ENCODE results near the gene SLC27A4.
"Not testable (repeated sequence)": the region's sequence is repeated elsewhere in the genome, so short reads cannot be mapped to it uniquely, and the experiment has no call there.

Gene SLC27A4

GRCh38 chr9:128317629-128318028, 22.7 kb upstream of the SLC27A4 start:
- no peaks in the 10 kb centered on the region for H3K27me3 Mint-ChIP-seq (ENCODE audit: low read depth)
- H3K4me1 Mint-ChIP-seq (ENCODE audit: low read depth): peaks cover 2% of the 10 kb centered on the region
- no peak overlapping the region for H3K27ac Mint-ChIP-seq
- no peak overlapping the region for H3K4me3 Mint-ChIP-seq
- H3K36me3 Mint-ChIP-seq (ENCODE audit: low read depth): peaks cover 1% of the 10 kb centered on the region
- no peaks in the 10 kb centered on the region for H3K9me3 Mint-ChIP-seq

- peaks cover 7% of the 10 kb centered on the region for H3K4me1 Mint-ChIP-seq (ENCODE audit: low read depth)
- H3K9me3 Mint-ChIP-seq: no peaks in the 10 kb centered on the region
- no peaks in the 10 kb centered on the region for H3K27me3 Mint-ChIP-seq (ENCODE audit: low read depth)
- H3K27ac Mint-ChIP-seq: no peak overlapping the region
- H3K36me3 Mint-ChIP-seq (ENCODE audit: low read depth): peaks cover 5% of the 10 kb centered on the region
- peak overlapping the region; percentile 88 for H3K4me3 Mint-ChIP-seq
Measured at GRCh38 chr9:128321343-128321742, 19.0 kb upstream of the SLC27A4 start.

- H3K9me3 Mint-ChIP-seq: no peaks in the 10 kb centered on the region
- peak overlapping the region; percentile 88 for H3K4me3 Mint-ChIP-seq
- peak overlapping the region; percentile 95 for H3K27ac Mint-ChIP-seq
- peaks cover 7% of the 10 kb centered on the region for H3K4me1 Mint-ChIP-seq (ENCODE audit: low read depth)
- peaks cover 5% of the 10 kb centered on the region for H3K36me3 Mint-ChIP-seq (ENCODE audit: low read depth)
- H3K27me3 Mint-ChIP-seq (ENCODE audit: low read depth): no peaks in the 10 kb centered on the region
Measured at GRCh38 chr9:128321879-128322403, 18.4 kb upstream of the SLC27A4 start.

- Mint-ChIP-seq H3K27ac (peak within 1 kb of the TSS; percentile 95), H3K27me3 (ENCODE audit: low read depth) (no peaks in the 10 kb centered on the region), H3K9me3 (no peaks in the 10 kb centered on the region), H3K4me1 (ENCODE audit: low read depth) (peaks cover 7% of the 10 kb centered on the region), H3K36me3 (ENCODE audit: low read depth) (peaks cover 5% of the 10 kb centered on the region), H3K4me3 (peak within 1 kb of the TSS; percentile 88)
Measured at GRCh38 chr9:128322404-128323211, 17.7 kb upstream of the SLC27A4 start, which contains the start of the genes COQ4 and TRUB2. COQ4 (plus strand) TSS chr9:128322839; CDS start chr9:128322859, 20 bp downstream. TRUB2 (minus strand) TSS chr9:128322447; CDS start chr9:128322408, 39 bp downstream.

GRCh38 chr9:128323212-128323730, 17.1 kb upstream of the SLC27A4 start:
- Mint-ChIP-seq H3K36me3 (ENCODE audit: low read depth) (peaks cover 6% of the 10 kb centered on the region), H3K27me3 (ENCODE audit: low read depth) (no peaks in the 10 kb centered on the region), H3K4me3 (peak overlapping the region; percentile 88), H3K4me1 (ENCODE audit: low read depth) (peaks cover 7% of the 10 kb centered on the region), H3K9me3 (no peaks in the 10 kb centered on the region), H3K27ac (peak overlapping the region; percentile 82)

GRCh38 chr9:128323791-128324190, 16.5 kb upstream of the SLC27A4 start:
- peak overlapping the region; percentile 88 for H3K4me3 Mint-ChIP-seq
- no peaks in the 10 kb centered on the region for H3K9me3 Mint-ChIP-seq
- peaks cover 6% of the 10 kb centered on the region for H3K36me3 Mint-ChIP-seq (ENCODE audit: low read depth)
- no peaks in the 10 kb centered on the region for H3K27me3 Mint-ChIP-seq (ENCODE audit: low read depth)
- H3K27ac Mint-ChIP-seq: peak overlapping the region; percentile 82
- H3K4me1 Mint-ChIP-seq (ENCODE audit: low read depth): peaks cover 7% of the 10 kb centered on the region

GRCh38 chr9:128324401-128324800, 15.9 kb upstream of the SLC27A4 start:
- H3K4me1 Mint-ChIP-seq (ENCODE audit: low read depth): peaks cover 7% of the 10 kb centered on the region
- no peaks in the 10 kb centered on the region for H3K9me3 Mint-ChIP-seq

GRCh38 chr9:128325629-128326028, 14.7 kb upstream of the SLC27A4 start:
- Mint-ChIP-seq H3K27ac (no peak overlapping the region), H3K4me1 (ENCODE audit: low read depth) (peaks cover 7% of the 10 kb centered on the region), H3K36me3 (ENCODE audit: low read depth) (peaks cover 6% of the 10 kb centered on the region), H3K4me3 (peak overlapping the region; percentile 1), H3K27me3 (ENCODE audit: low read depth) (no peaks in the 10 kb centered on the region), H3K9me3 (no peaks in the 10 kb centered on the region)

More at GRCh38 chr9:128324401-128324800, 15.9 kb upstream of the SLC27A4 start:
- Mint-ChIP-seq H3K27ac (no peak overlapping the region), H3K36me3 (ENCODE audit: low read depth) (peaks cover 6% of the 10 kb centered on the region), H3K27me3 (ENCODE audit: low read depth) (no peaks in the 10 kb centered on the region), H3K4me3 (peak overlapping the region; percentile 31)

- no peak overlapping the region for H3K27ac Mint-ChIP-seq
- no peak overlapping the region for H3K4me3 Mint-ChIP-seq
- H3K36me3 Mint-ChIP-seq (ENCODE audit: low read depth): no peaks in the 10 kb centered on the region
- no peaks in the 10 kb centered on the region for H3K4me1 Mint-ChIP-seq (ENCODE audit: low read depth)
- no peaks in the 10 kb centered on the region for H3K27me3 Mint-ChIP-seq (ENCODE audit: low read depth)
- H3K9me3 Mint-ChIP-seq: no peaks in the 10 kb centered on the region
Measured at GRCh38 chr9:128333451-128333869, 6.9 kb upstream of the SLC27A4 start.

- Mint-ChIP-seq H3K4me1 (ENCODE audit: low read depth) (peaks cover 4% of the 10 kb centered on the region), H3K27ac (no peak overlapping the region), H3K36me3 (ENCODE audit: low read depth) (no peaks in the 10 kb centered on the region), H3K9me3 (no peaks in the 10 kb centered on the region), H3K4me3 (no peak overlapping the region), H3K27me3 (ENCODE audit: low read depth) (no peaks in the 10 kb centered on the region)
Measured at GRCh38 chr9:128335161-128335560, 5.2 kb upstream of the SLC27A4 start.

GRCh38 chr9:128335914-128336313, 4.4 kb upstream of the SLC27A4 start:
- H3K4me3 Mint-ChIP-seq: no peak overlapping the region
- H3K27me3 Mint-ChIP-seq (ENCODE audit: low read depth): no peaks in the 10 kb centered on the region
- peaks cover 4% of the 10 kb centered on the region for H3K4me1 Mint-ChIP-seq (ENCODE audit: low read depth)
- H3K36me3 Mint-ChIP-seq (ENCODE audit: low read depth): no peaks in the 10 kb centered on the region
- no peaks in the 10 kb centered on the region for H3K9me3 Mint-ChIP-seq
- no peak overlapping the region for H3K27ac Mint-ChIP-seq

- Mint-ChIP-seq H3K27ac (no peak overlapping the region), H3K4me3 (no peak overlapping the region), H3K9me3 (no peaks in the 10 kb centered on the region)
Measured at GRCh38 chr9:128337936-128338335, 2.4 kb upstream of the SLC27A4 start.

GRCh38 chr9:128338852-128339614, 1.3 kb upstream of the SLC27A4 start:
- H3K27me3 Mint-ChIP-seq (ENCODE audit: low read depth); H3K27ac Mint-ChIP-seq; H3K4me1 Mint-ChIP-seq (ENCODE audit: low read depth); H3K9me3 Mint-ChIP-seq; H3K36me3 Mint-ChIP-seq (ENCODE audit: low read depth): not testable (repeated sequence)
- peak overlapping the region; percentile 89 for H3K4me3 Mint-ChIP-seq

More at GRCh38 chr9:128337936-128338335, 2.4 kb upstream of the SLC27A4 start:
- H3K36me3 Mint-ChIP-seq (ENCODE audit: low read depth): no peaks in the 10 kb centered on the region
- peaks cover 9% of the 10 kb centered on the region for H3K4me1 Mint-ChIP-seq (ENCODE audit: low read depth)
- H3K27me3 Mint-ChIP-seq (ENCODE audit: low read depth): no peaks in the 10 kb centered on the region

GRCh38 chr9:128340691-128341434, 536 bp downstream of the SLC27A4 start:
- Mint-ChIP-seq H3K27ac (peak overlapping the region; percentile 94), H3K9me3 (no peaks in the 10 kb centered on the region), H3K4me3 (peak overlapping the region; percentile 96), H3K36me3 (ENCODE audit: low read depth) (no peaks in the 10 kb centered on the region), H3K4me1 (ENCODE audit: low read depth) (peaks cover 9% of the 10 kb centered on the region), H3K27me3 (ENCODE audit: low read depth) (no peaks in the 10 kb centered on the region)

Data from T-helper 1 cell treated with Interleukin-12 subunit alpha and Interleukin-12 subunit beta and Interleukin-4 antibody, amounts not matched to agents 30 μg/mL and 1 μg/mL, for 36 hours (primary cell).